ENCODE data around the gene PLGRKT. TPM values are rescaled to one million over a fixed set of nuclear protein-coding genes. Genes with fewer than 3 reads are reported as not detected.

Gene PLGRKT
- total RNA-seq, 1 experiment from 2014 or later = 19.2 TPM

DNA sequence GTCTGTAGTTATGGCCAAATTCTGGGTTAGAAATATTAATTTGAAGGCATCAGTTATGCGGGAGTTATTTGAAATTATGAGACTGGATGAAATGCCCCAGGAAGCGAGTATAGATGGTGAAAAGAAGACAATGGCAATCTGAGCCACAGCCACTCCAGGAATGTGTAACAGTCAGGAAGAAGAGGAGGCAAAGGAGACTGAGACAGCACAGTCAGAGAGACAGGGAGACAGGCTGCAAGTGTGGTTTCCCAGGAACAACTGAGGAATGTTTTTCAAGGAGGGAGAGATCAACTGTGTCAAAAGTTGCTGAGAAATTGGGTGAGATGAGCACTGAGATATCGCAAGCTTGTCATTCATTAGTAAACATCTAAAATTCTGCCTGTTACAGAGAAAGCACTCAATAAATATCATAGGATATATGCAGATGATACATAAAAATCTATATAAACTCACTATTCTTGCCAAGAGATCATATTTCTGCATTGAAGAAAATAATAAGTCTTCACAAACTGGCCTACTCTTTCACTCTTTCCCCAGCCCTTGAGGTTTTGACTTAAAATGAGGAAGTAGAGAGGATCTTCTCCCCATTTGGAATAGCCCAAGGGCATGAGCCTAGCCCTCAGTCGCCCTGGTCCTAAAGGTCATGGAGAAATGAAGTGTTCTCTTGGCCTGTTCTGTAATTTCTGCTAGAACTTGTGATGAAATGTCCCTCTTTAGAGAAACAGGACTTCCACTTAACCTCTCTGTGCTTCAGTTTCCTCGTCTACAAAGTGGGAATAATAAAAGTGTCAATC is 49.5 kb downstream of the PLGRKT start:
- DNase-seq (ENCODE audit: low spot score) (no peak), ATAC-seq (peak; percentile 24; the same call in 1 of the 2 replicates)
- no peaks in the 10 kb centered on the region for H3K27me3 Mint-ChIP-seq (ENCODE audit: low read depth)
- H3K9me3 Mint-ChIP-seq = no peaks in the 10 kb centered on the region
- H3K27ac Mint-ChIP-seq = no peak overlapping the region
- H3K4me1 Mint-ChIP-seq = no peaks in the 10 kb centered on the region
- no peak overlapping the region for H3K4me3 Mint-ChIP-seq
- ChIA-PET POLR2A (no interaction called here), CTCF (no interaction called here)
- TF ChIP-seq, protein P1, sequence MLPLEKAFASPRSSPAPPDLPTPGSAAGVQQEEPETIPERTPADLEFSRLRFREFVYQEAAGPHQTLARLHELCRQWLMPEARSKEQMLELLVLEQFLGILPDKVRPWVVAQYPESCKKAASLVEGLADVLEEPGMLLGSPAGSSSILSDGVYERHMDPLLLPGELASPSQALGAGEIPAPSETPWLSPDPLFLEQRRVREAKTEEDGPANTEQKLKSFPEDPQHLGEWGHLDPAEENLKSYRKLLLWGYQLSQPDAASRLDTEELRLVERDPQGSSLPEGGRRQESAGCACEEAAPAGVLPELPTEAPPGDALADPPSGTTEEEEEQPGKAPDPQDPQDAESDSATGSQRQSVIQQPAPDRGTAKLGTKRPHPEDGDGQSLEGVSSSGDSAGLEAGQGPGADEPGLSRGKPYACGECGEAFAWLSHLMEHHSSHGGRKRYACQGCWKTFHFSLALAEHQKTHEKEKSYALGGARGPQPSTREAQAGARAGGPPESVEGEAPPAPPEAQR (CRISPR knock-in tag; IDR thresholded peaks at IDR 0.05) = no peak
- no peak for TF ChIP-seq ZNF512 (CRISPR knock-in tag; IDR thresholded peaks at IDR 0.05; ENCODE audit: borderline replicate concordance)
- TF ChIP-seq, protein P2, sequence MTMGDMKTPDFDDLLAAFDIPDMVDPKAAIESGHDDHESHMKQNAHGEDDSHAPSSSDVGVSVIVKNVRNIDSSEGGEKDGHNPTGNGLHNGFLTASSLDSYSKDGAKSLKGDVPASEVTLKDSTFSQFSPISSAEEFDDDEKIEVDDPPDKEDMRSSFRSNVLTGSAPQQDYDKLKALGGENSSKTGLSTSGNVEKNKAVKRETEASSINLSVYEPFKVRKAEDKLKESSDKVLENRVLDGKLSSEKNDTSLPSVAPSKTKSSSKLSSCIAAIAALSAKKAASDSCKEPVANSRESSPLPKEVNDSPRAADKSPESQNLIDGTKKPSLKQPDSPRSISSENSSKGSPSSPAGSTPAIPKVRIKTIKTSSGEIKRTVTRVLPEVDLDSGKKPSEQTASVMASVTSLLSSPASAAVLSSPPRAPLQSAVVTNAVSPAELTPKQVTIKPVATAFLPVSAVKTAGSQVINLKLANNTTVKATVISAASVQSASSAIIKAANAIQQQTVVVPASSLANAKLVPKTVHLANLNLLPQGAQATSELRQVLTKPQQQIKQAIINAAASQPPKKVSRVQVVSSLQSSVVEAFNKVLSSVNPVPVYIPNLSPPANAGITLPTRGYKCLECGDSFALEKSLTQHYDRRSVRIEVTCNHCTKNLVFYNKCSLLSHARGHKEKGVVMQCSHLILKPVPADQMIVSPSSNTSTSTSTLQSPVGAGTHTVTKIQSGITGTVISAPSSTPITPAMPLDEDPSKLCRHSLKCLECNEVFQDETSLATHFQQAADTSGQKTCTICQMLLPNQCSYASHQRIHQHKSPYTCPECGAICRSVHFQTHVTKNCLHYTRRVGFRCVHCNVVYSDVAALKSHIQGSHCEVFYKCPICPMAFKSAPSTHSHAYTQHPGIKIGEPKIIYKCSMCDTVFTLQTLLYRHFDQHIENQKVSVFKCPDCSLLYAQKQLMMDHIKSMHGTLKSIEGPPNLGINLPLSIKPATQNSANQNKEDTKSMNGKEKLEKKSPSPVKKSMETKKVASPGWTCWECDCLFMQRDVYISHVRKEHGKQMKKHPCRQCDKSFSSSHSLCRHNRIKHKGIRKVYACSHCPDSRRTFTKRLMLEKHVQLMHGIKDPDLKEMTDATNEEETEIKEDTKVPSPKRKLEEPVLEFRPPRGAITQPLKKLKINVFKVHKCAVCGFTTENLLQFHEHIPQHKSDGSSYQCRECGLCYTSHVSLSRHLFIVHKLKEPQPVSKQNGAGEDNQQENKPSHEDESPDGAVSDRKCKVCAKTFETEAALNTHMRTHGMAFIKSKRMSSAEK (CRISPR knock-in tag; IDR thresholded peaks at IDR 0.05; ENCODE audit: borderline replicate concordance) = no peak
- no peak for TF ChIP-seq AR (CRISPR knock-in tag; IDR thresholded peaks at IDR 0.05)
- TF ChIP-seq, protein P3, sequence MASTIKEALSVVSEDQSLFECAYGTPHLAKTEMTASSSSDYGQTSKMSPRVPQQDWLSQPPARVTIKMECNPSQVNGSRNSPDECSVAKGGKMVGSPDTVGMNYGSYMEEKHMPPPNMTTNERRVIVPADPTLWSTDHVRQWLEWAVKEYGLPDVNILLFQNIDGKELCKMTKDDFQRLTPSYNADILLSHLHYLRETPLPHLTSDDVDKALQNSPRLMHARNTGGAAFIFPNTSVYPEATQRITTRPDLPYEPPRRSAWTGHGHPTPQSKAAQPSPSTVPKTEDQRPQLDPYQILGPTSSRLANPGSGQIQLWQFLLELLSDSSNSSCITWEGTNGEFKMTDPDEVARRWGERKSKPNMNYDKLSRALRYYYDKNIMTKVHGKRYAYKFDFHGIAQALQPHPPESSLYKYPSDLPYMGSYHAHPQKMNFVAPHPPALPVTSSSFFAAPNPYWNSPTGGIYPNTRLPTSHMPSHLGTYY (CRISPR knock-in tag; IDR thresholded peaks at IDR 0.05) = no peak
- TF ChIP-seq, protein P4, sequence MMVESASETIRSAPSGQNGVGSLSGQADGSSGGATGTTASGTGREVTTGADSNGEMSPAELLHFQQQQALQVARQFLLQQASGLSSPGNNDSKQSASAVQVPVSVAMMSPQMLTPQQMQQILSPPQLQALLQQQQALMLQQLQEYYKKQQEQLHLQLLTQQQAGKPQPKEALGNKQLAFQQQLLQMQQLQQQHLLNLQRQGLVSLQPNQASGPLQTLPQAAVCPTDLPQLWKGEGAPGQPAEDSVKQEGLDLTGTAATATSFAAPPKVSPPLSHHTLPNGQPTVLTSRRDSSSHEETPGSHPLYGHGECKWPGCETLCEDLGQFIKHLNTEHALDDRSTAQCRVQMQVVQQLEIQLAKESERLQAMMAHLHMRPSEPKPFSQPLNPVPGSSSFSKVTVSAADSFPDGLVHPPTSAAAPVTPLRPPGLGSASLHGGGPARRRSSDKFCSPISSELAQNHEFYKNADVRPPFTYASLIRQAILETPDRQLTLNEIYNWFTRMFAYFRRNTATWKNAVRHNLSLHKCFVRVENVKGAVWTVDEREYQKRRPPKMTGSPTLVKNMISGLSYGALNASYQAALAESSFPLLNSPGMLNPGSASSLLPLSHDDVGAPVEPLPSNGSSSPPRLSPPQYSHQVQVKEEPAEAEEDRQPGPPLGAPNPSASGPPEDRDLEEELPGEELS (CRISPR knock-in tag; IDR thresholded peaks at IDR 0.05) = no peak
- TF ChIP-seq PRRX2 (CRISPR knock-in tag; IDR thresholded peaks at IDR 0.05) = no peak
- TF ChIP-seq FOXJ3 (CRISPR knock-in tag; IDR thresholded peaks at IDR 0.05; ENCODE audit: borderline replicate concordance) = no peak
- no peak for TF ChIP-seq MYBL2 (CRISPR knock-in tag; IDR thresholded peaks at IDR 0.05)
- no peak for TF ChIP-seq ZNF671 (CRISPR knock-in tag; IDR thresholded peaks at IDR 0.05)
- TF ChIP-seq TEAD4 (CRISPR knock-in tag; IDR thresholded peaks at IDR 0.05) = no peak
- TF ChIP-seq, protein P5, sequence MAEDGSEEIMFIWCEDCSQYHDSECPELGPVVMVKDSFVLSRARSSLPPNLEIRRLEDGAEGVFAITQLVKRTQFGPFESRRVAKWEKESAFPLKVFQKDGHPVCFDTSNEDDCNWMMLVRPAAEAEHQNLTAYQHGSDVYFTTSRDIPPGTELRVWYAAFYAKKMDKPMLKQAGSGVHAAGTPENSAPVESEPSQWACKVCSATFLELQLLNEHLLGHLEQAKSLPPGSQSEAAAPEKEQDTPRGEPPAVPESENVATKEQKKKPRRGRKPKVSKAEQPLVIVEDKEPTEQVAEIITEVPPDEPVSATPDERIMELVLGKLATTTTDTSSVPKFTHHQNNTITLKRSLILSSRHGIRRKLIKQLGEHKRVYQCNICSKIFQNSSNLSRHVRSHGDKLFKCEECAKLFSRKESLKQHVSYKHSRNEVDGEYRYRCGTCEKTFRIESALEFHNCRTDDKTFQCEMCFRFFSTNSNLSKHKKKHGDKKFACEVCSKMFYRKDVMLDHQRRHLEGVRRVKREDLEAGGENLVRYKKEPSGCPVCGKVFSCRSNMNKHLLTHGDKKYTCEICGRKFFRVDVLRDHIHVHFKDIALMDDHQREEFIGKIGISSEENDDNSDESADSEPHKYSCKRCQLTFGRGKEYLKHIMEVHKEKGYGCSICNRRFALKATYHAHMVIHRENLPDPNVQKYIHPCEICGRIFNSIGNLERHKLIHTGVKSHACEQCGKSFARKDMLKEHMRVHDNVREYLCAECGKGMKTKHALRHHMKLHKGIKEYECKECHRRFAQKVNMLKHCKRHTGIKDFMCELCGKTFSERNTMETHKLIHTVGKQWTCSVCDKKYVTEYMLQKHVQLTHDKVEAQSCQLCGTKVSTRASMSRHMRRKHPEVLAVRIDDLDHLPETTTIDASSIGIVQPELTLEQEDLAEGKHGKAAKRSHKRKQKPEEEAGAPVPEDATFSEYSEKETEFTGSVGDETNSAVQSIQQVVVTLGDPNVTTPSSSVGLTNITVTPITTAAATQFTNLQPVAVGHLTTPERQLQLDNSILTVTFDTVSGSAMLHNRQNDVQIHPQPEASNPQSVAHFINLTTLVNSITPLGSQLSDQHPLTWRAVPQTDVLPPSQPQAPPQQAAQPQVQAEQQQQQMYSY (CRISPR knock-in tag; IDR thresholded peaks at IDR 0.05) = no peak
- TF ChIP-seq HMGXB4 (CRISPR knock-in tag; IDR thresholded peaks at IDR 0.05) = no peak
- no peak for TF ChIP-seq ZNF396 (CRISPR knock-in tag; IDR thresholded peaks at IDR 0.05; ENCODE audit: borderline replicate concordance)
- H3K36me3 Mint-ChIP-seq = no peaks in the 10 kb centered on the region
